PC-3 (cell line): ENCODE measurements around the gene TMEM129.
"Not testable (repeated sequence)": the region's sequence is repeated elsewhere in the genome, so short reads cannot be mapped to it uniquely, and the experiment has no call there.

Experiments
- CTCF ChIP-seq: fragments of 300-600 bp; sonication (generic); conservative IDR thresholded peaks from 2 replicates; pipeline ENCODE4 v1.5.1; 2017; ENCODE audit warnings: antibody characterized with exemption, low read depth, mild to moderate bottlenecking, low read length
- EZH2 ChIP-seq: fragments of 300-600 bp; sonication (generic); IDR thresholded peaks from one replicate; pipeline ENCODE4 v1.6.1; 2017; ENCODE audit warnings: antibody characterized with exemption, mild to moderate bottlenecking, low read length; ENCODE audit not compliant: unreplicated experiment

DNA sequence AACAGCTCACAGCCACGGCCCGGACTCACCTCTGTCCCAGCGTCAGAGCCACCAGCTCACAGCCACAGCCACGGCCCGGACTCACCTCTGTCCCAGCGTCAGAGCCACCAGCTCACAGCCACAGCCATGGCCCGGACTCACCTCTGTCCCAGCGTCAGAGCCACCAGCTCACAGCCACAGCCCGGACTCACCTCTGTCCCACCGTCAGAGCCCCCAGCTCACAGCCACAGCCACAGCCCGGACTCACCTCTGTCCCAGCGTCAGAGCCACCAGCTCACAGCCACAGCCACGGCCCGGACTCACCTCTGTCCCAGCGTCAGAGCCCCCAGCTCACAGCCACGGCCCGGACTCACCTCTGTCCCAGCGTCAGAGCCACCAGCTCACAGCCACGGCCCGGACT is 50.1 kb downstream of the TMEM129 start:
- TF ChIP-seq CTCF, EZH2: not testable (repeated sequence)
